K562 (cell line): ENCODE measurements around the gene DHTKD1.

ENCODE experiments used
- CGGBP1 ChIP-seq: fragments of 250-450 bp; sonication (Bioruptor Pico); IDR thresholded peaks from 2 replicates; pipeline ENCODE4 v1.9.0; 2021; ENCODE audit warnings: mild to moderate bottlenecking
- CTCF ChIP-seq, 3 experiments: IDR thresholded peaks in 2 of 3; conservative IDR thresholded peaks in 1 of 3; 2 replicates each; pipeline ENCODE4 v1.5.1; 2011 to 2012; ENCODE audit warnings: low read length in 3 of 3, mild to moderate bottlenecking in 3 of 3, control low read depth in 2 of 3, improper control_type of control experiment in 1 of 3, inconsistent platforms in 1 of 3, low read depth in 1 of 3, mixed read lengths in 1 of 3, moderate library complexity in 1 of 3; ENCODE audit not compliant: insufficient read depth in 2 of 3
- EP300 ChIP-seq: IDR thresholded peaks from 2 replicates; pipeline ENCODE4 v1.6.1; 2012; ENCODE audit warnings: low read length, improper control_type of control experiment
- FUS ChIP-seq: fragments of 200-400 bp; formaldehyde crosslinking; optimal IDR thresholded peaks from 2 replicates; pipeline ENCODE3; 2017; ENCODE audit warnings: low read depth, low read length
- GABPA ChIP-seq: fragments of 200-800 bp; sonication (Bioruptor generic); conservative IDR thresholded peaks from 2 replicates; pipeline ENCODE4 v1.6.1; 2016; ENCODE audit warnings: low read depth, missing genetic modification characterization, missing compliant biosample characterization
- KLF13 ChIP-seq: fragments of 450-650 bp; IDR thresholded peaks from 2 replicates; pipeline ENCODE4 v1.6.1; 2016; ENCODE audit warnings: missing genetic modification characterization, low read depth, mild to moderate bottlenecking, missing compliant biosample characterization, moderate library complexity, borderline replicate concordance
- MTF1 ChIP-seq: fragments of 250-450 bp; sonication (Bioruptor Pico); IDR thresholded peaks from 2 replicates; pipeline ENCODE4 v1.9.0; 2021; ENCODE audit warnings: moderate library complexity, mild to moderate bottlenecking, inconsistent platforms, borderline replicate concordance
- POLR2A ChIP-seq: fragments of 450-650 bp; conservative IDR thresholded peaks from 2 replicates; pipeline ENCODE4 v1.6.1; 2016
- TF ChIP-seq, protein P1 (sequence below): sonication (generic); formaldehyde crosslinking; IDR thresholded peaks from 2 replicates; pipeline ENCODE4 v1.8.1; 2023; ENCODE audit warnings: mild to moderate bottlenecking, missing genetic modification reagents
- TF ChIP-seq, protein P2 (sequence below): fragments of 450-650 bp; IDR thresholded peaks from 2 replicates; pipeline ENCODE4 v1.6.1; 2014; ENCODE audit warnings: low read depth, mild to moderate bottlenecking, moderate library complexity, borderline replicate concordance

GRCh38 chr10:12056748-12057147, 12.0 kb upstream of the DHTKD1 start:
- TF ChIP-seq POLR2A (no peak), GABPA (tag) (no peak), CTCF (IDR thresholded peaks at IDR 0.05 in 2 of 3, conservative IDR thresholded peaks at IDR 0.05 in 1 of 3; ENCODE audit: insufficient read depth in 2 of 3, low read depth in 1 of 3, low read length in 3 of 3) (no peak), CGGBP1 (no peak), EP300 (no peak), KLF13 (tag) (no peak), FUS (no peak), MTF1 (CRISPR knock-in tag) (no peak)
- TF ChIP-seq, protein P1, sequence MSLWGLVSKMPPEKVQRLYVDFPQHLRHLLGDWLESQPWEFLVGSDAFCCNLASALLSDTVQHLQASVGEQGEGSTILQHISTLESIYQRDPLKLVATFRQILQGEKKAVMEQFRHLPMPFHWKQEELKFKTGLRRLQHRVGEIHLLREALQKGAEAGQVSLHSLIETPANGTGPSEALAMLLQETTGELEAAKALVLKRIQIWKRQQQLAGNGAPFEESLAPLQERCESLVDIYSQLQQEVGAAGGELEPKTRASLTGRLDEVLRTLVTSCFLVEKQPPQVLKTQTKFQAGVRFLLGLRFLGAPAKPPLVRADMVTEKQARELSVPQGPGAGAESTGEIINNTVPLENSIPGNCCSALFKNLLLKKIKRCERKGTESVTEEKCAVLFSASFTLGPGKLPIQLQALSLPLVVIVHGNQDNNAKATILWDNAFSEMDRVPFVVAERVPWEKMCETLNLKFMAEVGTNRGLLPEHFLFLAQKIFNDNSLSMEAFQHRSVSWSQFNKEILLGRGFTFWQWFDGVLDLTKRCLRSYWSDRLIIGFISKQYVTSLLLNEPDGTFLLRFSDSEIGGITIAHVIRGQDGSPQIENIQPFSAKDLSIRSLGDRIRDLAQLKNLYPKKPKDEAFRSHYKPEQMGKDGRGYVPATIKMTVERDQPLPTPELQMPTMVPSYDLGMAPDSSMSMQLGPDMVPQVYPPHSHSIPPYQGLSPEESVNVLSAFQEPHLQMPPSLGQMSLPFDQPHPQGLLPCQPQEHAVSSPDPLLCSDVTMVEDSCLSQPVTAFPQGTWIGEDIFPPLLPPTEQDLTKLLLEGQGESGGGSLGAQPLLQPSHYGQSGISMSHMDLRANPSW (CRISPR knock-in tag): no peak
- TF ChIP-seq, protein P2, sequence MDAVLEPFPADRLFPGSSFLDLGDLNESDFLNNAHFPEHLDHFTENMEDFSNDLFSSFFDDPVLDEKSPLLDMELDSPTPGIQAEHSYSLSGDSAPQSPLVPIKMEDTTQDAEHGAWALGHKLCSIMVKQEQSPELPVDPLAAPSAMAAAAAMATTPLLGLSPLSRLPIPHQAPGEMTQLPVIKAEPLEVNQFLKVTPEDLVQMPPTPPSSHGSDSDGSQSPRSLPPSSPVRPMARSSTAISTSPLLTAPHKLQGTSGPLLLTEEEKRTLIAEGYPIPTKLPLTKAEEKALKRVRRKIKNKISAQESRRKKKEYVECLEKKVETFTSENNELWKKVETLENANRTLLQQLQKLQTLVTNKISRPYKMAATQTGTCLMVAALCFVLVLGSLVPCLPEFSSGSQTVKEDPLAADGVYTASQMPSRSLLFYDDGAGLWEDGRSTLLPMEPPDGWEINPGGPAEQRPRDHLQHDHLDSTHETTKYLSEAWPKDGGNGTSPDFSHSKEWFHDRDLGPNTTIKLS: no peak
